Neural cell (in vitro differentiated cells): ENCODE data around the gene LRP8. TPM values are rescaled to one million over a fixed set of nuclear protein-coding genes. Genes with fewer than 3 reads are reported as not detected.

Experiments used
- H2AFZ ChIP-seq: fragments of 200-600, 300-800 bp; sonication (generic), shearing (Covaris generic); 2 replicates; pipeline ENCODE4 v1.6.0; 2014; ENCODE audit warnings: low read depth, mild to moderate bottlenecking, antibody characterized with exemption, low read length, moderate library complexity
- H3F3A ChIP-seq: fragments of 200-600 bp; shearing (Covaris generic); 2 replicates; pipeline ENCODE4 v1.6.1; 2016; ENCODE audit warnings: mild to moderate bottlenecking, moderate library complexity, mixed read lengths, antibody characterized with exemption, low read length; ENCODE audit not compliant: insufficient read depth, poor library complexity, severe bottlenecking
- H3K27ac ChIP-seq: fragments of 200-600, 300-800 bp; sonication (generic), shearing (Covaris generic); 2 replicates; pipeline ENCODE4 v1.5.1; 2014; ENCODE audit warnings: mild to moderate bottlenecking, low read length, moderate library complexity
- H3K27me3 ChIP-seq: fragments of 300-800, 200-600 bp; sonication (generic), shearing (Covaris generic); 2 replicates; pipeline ENCODE4 v1.6.0; 2014; ENCODE audit warnings: mild to moderate bottlenecking, low read depth, low read length, moderate library complexity; ENCODE audit not compliant: insufficient read depth
- H3K36me3 ChIP-seq: fragments of 300-800, 200-600 bp; sonication (generic), shearing (Covaris generic); 2 replicates; pipeline ENCODE4 v1.5.1; 2014; ENCODE audit warnings: mild to moderate bottlenecking, antibody characterized with exemption, low read length, moderate library complexity; ENCODE audit not compliant: insufficient read depth
- H3K4me2 ChIP-seq: fragments of 300-800, 200-600 bp; sonication (generic), shearing (Covaris generic); 2 replicates; pipeline ENCODE4 v1.6.0; 2014; ENCODE audit warnings: mild to moderate bottlenecking, low read length
- H3K4me3 ChIP-seq: fragments of 300-800, 200-600 bp; sonication (generic), shearing (Covaris generic); 2 replicates; pipeline ENCODE4 v1.5.1; 2014; ENCODE audit warnings: mild to moderate bottlenecking, low read length, moderate library complexity
- H3K79me2 ChIP-seq: fragments of 200-600 bp; shearing (Covaris generic); replicated peaks from 2 replicates; pipeline ENCODE4 v1.6.0; 2014; ENCODE audit warnings: mild to moderate bottlenecking, low read length, moderate library complexity; ENCODE audit not compliant: insufficient read depth
- H3K9ac ChIP-seq: fragments of 300-800, 200-600 bp; sonication (generic), shearing (Covaris generic); 2 replicates; pipeline ENCODE4 v1.6.1; 2016; ENCODE audit warnings: mild to moderate bottlenecking, low read length, mixed read lengths
- H3K9me2 ChIP-seq: fragments of 200-600 bp; shearing (Covaris generic); 2 replicates; pipeline ENCODE4 v1.6.1; 2016; ENCODE audit warnings: mild to moderate bottlenecking, low read length, mixed read lengths; ENCODE audit not compliant: insufficient read depth
- H3K9me3 ChIP-seq: fragments of 200-600, 300-800 bp; sonication (generic), shearing (Covaris generic); 2 replicates; pipeline ENCODE4 v1.6.1; 2016; ENCODE audit warnings: mild to moderate bottlenecking, mixed run types, low read length, moderate library complexity, mixed read lengths
- H4K20me1 ChIP-seq: fragments of 200-600 bp; shearing (Covaris generic); 2 replicates; pipeline ENCODE4 v1.6.1; 2016; ENCODE audit warnings: mild to moderate bottlenecking, mixed run types; ENCODE audit not compliant: insufficient read depth
- EP300 ChIP-seq: fragments of 450-650 bp; conservative IDR thresholded peaks from 2 replicates; pipeline ENCODE4 v1.6.1; 2014; ENCODE audit warnings: antibody characterized with exemption, mild to moderate bottlenecking, moderate library complexity; ENCODE audit not compliant: poor library complexity, severe bottlenecking
- EZH2 ChIP-seq: fragments of 200-600, 300-800 bp; shearing (Covaris generic), sonication (generic); IDR thresholded peaks from 2 replicates; pipeline ENCODE4 v1.6.1; 2014; ENCODE audit warnings: antibody characterized with exemption, low read length, borderline replicate concordance, mild to moderate bottlenecking; ENCODE audit not compliant: insufficient read depth, poor library complexity, severe bottlenecking
- MXI1 ChIP-seq: fragments of 450-650 bp; conservative IDR thresholded peaks from 2 replicates; pipeline ENCODE4 v1.6.1; 2014; ENCODE audit warnings: antibody characterized with exemption, mild to moderate bottlenecking; ENCODE audit not compliant: poor library complexity, severe bottlenecking
- POLR2AphosphoS5 ChIP-seq: IDR thresholded peaks from 2 replicates; pipeline ENCODE4 v1.6.1; 2012
- RAD21 ChIP-seq: fragments of 450-650 bp; conservative IDR thresholded peaks from 2 replicates; pipeline ENCODE4 v1.6.1; 2014; ENCODE audit warnings: antibody characterized with exemption, mild to moderate bottlenecking, moderate library complexity
- REST ChIP-seq: IDR thresholded peaks from 2 replicates; pipeline ENCODE4 v1.6.1; 2012; ENCODE audit warnings: borderline replicate concordance
- SMC3 ChIP-seq: fragments of 450-650 bp; conservative IDR thresholded peaks from 2 replicates; pipeline ENCODE4 v1.6.1; 2014; ENCODE audit warnings: antibody characterized with exemption, mild to moderate bottlenecking, moderate library complexity; ENCODE audit not compliant: poor library complexity
- TAF1 ChIP-seq: IDR thresholded peaks from 2 replicates; pipeline ENCODE4 v1.6.1; 2012; ENCODE audit warnings: low read depth
- polyA plus RNA-seq: library from polyadenylated mRNA; depleted of rRNA; stranded (reverse); fragments of >200 nt; gene quantifications from 2 replicates; pipeline ENCODE4 v1.2.3, GENCODE V29; 2014
- TF ChIP-seq, protein P1 (sequence below): fragments of 450-650 bp; IDR thresholded peaks from 2 replicates; pipeline ENCODE4 v1.5.1; 2014; ENCODE audit warnings: antibody characterized with exemption, mild to moderate bottlenecking, moderate library complexity; ENCODE audit not compliant: poor library complexity, severe bottlenecking

The LRP8 gene
- polyA plus RNA-seq, 1 donor from 2014 or later = 65.8 TPM

DNA sequence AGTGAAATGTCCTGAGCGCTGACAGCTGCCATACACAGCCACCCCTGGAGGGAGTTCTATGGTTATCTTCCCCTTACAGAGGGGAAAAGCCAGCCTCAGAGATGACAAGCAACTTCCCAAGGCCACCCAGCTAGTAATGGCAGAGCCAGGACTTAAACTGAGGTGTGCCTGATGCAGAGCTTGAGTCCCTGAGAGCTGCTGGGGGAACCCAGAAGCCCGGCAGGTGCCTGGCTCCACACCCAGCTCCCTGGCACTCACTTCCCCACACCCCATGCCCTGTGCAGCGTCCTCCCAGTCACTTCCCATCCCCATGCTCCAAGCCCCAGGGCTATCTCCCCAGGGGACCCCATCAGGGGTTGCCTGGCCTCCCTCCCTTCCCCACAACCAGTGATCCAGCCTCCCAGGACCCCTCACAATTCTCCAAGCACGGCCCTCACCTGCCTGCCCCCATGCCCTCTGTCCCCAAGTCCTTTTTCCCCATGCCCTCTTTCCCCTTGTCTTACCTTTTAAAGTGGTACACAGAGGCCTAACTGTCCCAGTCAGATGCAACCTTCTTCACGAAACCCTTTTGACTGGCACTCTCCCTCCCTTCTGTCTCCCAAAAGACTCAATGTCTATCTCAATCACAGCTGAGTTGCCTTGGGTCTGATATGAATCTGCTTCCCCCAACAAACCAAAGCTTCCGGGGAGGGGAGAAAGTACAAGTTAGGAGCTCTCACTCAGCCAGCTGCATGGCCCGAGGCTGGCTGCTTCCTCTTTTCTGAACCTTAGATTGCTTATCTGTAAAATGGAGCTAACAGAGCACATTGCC lies 39.8 kb upstream of the LRP8 start:
- H2AFZ ChIP-seq = no peak overlapping the region
- no peaks in the 10 kb centered on the region for H3K79me2 ChIP-seq
- no peaks in the 10 kb centered on the region for H4K20me1 ChIP-seq

GRCh38 chr1:53366901-53367502 lies 39.1 kb upstream of the LRP8 start:
- Histone ChIP-seq H3K4me2 (no peak overlapping the region), H3K4me3 (no peak overlapping the region), H3K9me3 (no peaks in the 10 kb centered on the region), H4K20me1 (no peaks in the 10 kb centered on the region), H3K27ac (no peak overlapping the region), H3K27me3 (no peaks in the 10 kb centered on the region), H3F3A (no peaks in the 10 kb centered on the region), H3K9ac (no peak overlapping the region), H3K36me3 (no peaks in the 10 kb centered on the region), H3K79me2 (no peaks in the 10 kb centered on the region), H2AFZ (no peak overlapping the region), H3K9me2 (no peaks in the 10 kb centered on the region)
- TF ChIP-seq REST (no peak), MXI1 (no peak), RAD21 (no peak), EZH2 (no peak), TAF1 (no peak), EP300 (no peak), POLR2AphosphoS5 (no peak), SMC3 (no peak)
- TF ChIP-seq, protein P1, sequence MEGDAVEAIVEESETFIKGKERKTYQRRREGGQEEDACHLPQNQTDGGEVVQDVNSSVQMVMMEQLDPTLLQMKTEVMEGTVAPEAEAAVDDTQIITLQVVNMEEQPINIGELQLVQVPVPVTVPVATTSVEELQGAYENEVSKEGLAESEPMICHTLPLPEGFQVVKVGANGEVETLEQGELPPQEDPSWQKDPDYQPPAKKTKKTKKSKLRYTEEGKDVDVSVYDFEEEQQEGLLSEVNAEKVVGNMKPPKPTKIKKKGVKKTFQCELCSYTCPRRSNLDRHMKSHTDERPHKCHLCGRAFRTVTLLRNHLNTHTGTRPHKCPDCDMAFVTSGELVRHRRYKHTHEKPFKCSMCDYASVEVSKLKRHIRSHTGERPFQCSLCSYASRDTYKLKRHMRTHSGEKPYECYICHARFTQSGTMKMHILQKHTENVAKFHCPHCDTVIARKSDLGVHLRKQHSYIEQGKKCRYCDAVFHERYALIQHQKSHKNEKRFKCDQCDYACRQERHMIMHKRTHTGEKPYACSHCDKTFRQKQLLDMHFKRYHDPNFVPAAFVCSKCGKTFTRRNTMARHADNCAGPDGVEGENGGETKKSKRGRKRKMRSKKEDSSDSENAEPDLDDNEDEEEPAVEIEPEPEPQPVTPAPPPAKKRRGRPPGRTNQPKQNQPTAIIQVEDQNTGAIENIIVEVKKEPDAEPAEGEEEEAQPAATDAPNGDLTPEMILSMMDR = no peak

More for the DNA sequence above, 39.8 kb upstream of the LRP8 start:
- no peak overlapping the region for H3K4me3 ChIP-seq
- H3F3A ChIP-seq = no peaks in the 10 kb centered on the region
- TF ChIP-seq EZH2 (no peak), MXI1 (no peak)
- H3K36me3 ChIP-seq = no peaks in the 10 kb centered on the region
- no peak overlapping the region for H3K9ac ChIP-seq
- H3K27ac ChIP-seq = no peak overlapping the region
- H3K4me2 ChIP-seq = no peak overlapping the region
- H3K27me3 ChIP-seq = no peaks in the 10 kb centered on the region
- no peaks in the 10 kb centered on the region for H3K9me3 ChIP-seq
- no peaks in the 10 kb centered on the region for H3K9me2 ChIP-seq
